ENCODE data around the gene HPS3.
"Not testable (repeated sequence)": the region's sequence is repeated elsewhere in the genome, so short reads cannot be mapped to it uniquely, and the experiment has no call there.

Gene HPS3

DNA sequence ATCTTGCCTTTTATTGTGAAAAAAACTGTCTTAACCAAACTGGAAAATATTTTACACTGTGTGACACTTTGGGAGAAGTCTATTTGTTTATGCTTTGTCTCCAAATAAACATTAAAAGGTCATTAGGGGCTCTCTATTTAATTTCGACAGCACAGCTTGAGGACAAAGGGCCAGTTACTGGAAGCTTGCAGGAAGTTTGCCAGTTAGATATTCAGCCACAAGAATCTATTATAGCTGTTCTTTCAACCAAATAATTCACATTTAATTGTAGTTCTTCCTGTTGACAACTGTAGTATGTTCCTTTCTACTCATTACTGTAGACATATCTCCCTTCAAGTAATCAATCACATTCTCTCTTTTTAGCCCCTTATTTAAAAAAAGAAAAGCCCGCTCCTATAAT lies 86.1 kb downstream of the HPS3 start:
- no peak for DNase-seq
- Histone ChIP-seq H3K9me2 (replicated peaks; ENCODE audit: insufficient read depth, low read length) (no peaks in the 10 kb centered on the region), H3K79me2 (ENCODE audit: low read length) (no peaks in the 10 kb centered on the region), H2AFZ (ENCODE audit: low read length) (no peak overlapping the region), H3K9ac (ENCODE audit: low read length) (no peak overlapping the region), H3K4me2 (ENCODE audit: low read depth, low read length) (no peak overlapping the region), H3K9me3 (replicated peaks; ENCODE audit: insufficient read depth, low read length) (no peaks in the 10 kb centered on the region), H3K27me3 (replicated peaks; ENCODE audit: insufficient read depth, low read length) (no peaks in the 10 kb centered on the region), H3K27ac (ENCODE audit: low read length) (no peak overlapping the region), H3F3A (ENCODE audit: insufficient read depth, low read length) (no peaks in the 10 kb centered on the region), H3K4me3 (ENCODE audit: low read length) (no peak overlapping the region), H4K20me1 (ENCODE audit: insufficient read depth, low read length) (no peaks in the 10 kb centered on the region), H3K4me1 (ENCODE audit: low read length) (no peaks in the 10 kb centered on the region), H3K36me3 (replicated peaks; ENCODE audit: insufficient read depth, low read length) (no peaks in the 10 kb centered on the region)
- TF ChIP-seq EZH2phosphoT487 (IDR thresholded peaks at IDR 0.05; ENCODE audit: low read length) (no peak), EZH2 (optimal IDR thresholded peaks at IDR 0.05; ENCODE audit: low read depth, low read length) (no peak)
- TF ChIP-seq, protein P1, sequence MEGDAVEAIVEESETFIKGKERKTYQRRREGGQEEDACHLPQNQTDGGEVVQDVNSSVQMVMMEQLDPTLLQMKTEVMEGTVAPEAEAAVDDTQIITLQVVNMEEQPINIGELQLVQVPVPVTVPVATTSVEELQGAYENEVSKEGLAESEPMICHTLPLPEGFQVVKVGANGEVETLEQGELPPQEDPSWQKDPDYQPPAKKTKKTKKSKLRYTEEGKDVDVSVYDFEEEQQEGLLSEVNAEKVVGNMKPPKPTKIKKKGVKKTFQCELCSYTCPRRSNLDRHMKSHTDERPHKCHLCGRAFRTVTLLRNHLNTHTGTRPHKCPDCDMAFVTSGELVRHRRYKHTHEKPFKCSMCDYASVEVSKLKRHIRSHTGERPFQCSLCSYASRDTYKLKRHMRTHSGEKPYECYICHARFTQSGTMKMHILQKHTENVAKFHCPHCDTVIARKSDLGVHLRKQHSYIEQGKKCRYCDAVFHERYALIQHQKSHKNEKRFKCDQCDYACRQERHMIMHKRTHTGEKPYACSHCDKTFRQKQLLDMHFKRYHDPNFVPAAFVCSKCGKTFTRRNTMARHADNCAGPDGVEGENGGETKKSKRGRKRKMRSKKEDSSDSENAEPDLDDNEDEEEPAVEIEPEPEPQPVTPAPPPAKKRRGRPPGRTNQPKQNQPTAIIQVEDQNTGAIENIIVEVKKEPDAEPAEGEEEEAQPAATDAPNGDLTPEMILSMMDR (IDR thresholded peaks at IDR 0.05; ENCODE audit: low read length) = no peak

DNA sequence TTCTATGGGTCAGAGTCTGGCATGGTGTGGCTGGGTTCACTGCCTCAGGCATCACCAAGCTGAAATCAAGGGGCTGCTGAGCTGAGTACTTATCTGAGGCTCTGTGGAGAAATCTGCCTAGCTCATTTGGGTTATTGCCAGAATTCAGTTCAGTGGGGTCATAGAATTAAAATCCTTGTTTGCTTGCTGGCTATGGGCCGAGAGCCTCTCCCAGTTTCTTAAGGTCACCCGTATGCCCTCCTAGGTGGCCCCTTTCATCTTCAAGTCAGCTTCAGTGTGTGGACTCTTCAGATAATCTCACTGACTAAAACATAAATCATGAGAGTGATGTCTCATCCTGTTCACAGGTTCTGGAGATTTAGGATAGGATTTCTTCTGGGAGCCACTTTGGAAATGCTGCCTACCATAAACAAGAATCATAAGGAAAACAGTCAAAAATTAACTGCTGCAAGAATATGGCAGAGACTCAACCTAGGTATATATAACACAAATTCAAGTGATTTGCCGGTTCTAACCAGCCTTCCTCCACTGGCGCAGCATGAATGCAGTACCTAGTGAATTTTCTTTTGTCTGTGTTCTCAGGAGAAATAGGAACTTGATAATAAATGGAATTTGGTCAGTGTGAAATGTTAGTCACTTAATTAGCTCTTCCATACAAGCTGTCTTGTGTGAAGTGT lies 86.9 kb downstream of the HPS3 start:
- no peak for DNase-seq
- Histone ChIP-seq H3K27me3 (replicated peaks; ENCODE audit: insufficient read depth, low read length) (no peaks in the 10 kb centered on the region), H3K9ac (ENCODE audit: low read length) (no peak overlapping the region), H4K20me1 (ENCODE audit: insufficient read depth, low read length) (no peaks in the 10 kb centered on the region), H3K4me1 (ENCODE audit: low read length) (no peaks in the 10 kb centered on the region), H3K9me2 (replicated peaks; ENCODE audit: insufficient read depth, low read length) (no peaks in the 10 kb centered on the region), H3K79me2 (ENCODE audit: low read length) (no peaks in the 10 kb centered on the region), H3F3A (ENCODE audit: insufficient read depth, low read length) (no peaks in the 10 kb centered on the region), H3K4me3 (ENCODE audit: low read length) (no peak overlapping the region), H3K36me3 (replicated peaks; ENCODE audit: insufficient read depth, low read length) (no peaks in the 10 kb centered on the region), H3K4me2 (ENCODE audit: low read depth, low read length) (no peak overlapping the region), H3K9me3 (replicated peaks; ENCODE audit: insufficient read depth, low read length) (no peaks in the 10 kb centered on the region), H3K27ac (ENCODE audit: low read length) (no peak overlapping the region), H2AFZ (ENCODE audit: low read length) (no peak overlapping the region)
- TF ChIP-seq EZH2phosphoT487 (IDR thresholded peaks at IDR 0.05; ENCODE audit: low read length) (no peak), EZH2 (optimal IDR thresholded peaks at IDR 0.05; ENCODE audit: low read depth, low read length) (no peak)
- TF ChIP-seq, protein P1 (IDR thresholded peaks at IDR 0.05; ENCODE audit: low read length) = no peak

DNA sequence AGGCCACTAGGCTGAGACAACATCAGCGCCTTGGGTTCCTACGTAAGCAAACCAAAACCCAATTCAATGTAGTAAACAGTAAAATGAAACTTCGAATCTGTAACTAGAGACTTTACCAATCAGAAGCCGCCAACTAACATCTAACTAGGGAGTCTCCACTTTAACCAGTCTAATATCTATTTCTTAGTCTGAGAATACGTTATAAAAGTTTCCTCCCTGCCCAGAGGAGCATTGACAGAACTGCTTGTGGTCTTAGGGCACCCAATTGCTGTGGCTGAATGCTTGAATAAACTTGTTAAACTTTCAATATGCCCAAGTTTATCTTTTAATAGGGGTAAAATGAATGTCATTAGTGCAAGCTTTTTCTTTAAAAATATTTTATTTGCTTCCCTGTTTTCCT lies 87.9 kb downstream of the HPS3 start:
- Histone ChIP-seq H3K27ac (ENCODE audit: low read length) (no peak overlapping the region), H3K4me2 (ENCODE audit: low read depth, low read length) (no peak overlapping the region), H3K36me3 (replicated peaks; ENCODE audit: insufficient read depth, low read length) (no peaks in the 10 kb centered on the region), H2AFZ (ENCODE audit: low read length) (no peak overlapping the region), H3K79me2 (ENCODE audit: low read length) (no peaks in the 10 kb centered on the region), H3F3A (ENCODE audit: insufficient read depth, low read length) (no peaks in the 10 kb centered on the region), H3K9me2 (replicated peaks; ENCODE audit: insufficient read depth, low read length) (no peaks in the 10 kb centered on the region), H3K9me3 (replicated peaks; ENCODE audit: insufficient read depth, low read length) (no peaks in the 10 kb centered on the region), H3K27me3 (replicated peaks; ENCODE audit: insufficient read depth, low read length) (no peaks in the 10 kb centered on the region), H3K4me1 (ENCODE audit: low read length) (no peaks in the 10 kb centered on the region), H3K9ac (ENCODE audit: low read length) (no peak overlapping the region), H3K4me3 (ENCODE audit: low read length) (no peak overlapping the region), H4K20me1 (ENCODE audit: insufficient read depth, low read length) (no peaks in the 10 kb centered on the region)
- no peak for DNase-seq
- TF ChIP-seq EZH2 (optimal IDR thresholded peaks at IDR 0.05; ENCODE audit: low read depth, low read length) (no peak), EZH2phosphoT487 (IDR thresholded peaks at IDR 0.05; ENCODE audit: low read length) (no peak)
- TF ChIP-seq, protein P1 (IDR thresholded peaks at IDR 0.05; ENCODE audit: low read length) = no peak

DNA sequence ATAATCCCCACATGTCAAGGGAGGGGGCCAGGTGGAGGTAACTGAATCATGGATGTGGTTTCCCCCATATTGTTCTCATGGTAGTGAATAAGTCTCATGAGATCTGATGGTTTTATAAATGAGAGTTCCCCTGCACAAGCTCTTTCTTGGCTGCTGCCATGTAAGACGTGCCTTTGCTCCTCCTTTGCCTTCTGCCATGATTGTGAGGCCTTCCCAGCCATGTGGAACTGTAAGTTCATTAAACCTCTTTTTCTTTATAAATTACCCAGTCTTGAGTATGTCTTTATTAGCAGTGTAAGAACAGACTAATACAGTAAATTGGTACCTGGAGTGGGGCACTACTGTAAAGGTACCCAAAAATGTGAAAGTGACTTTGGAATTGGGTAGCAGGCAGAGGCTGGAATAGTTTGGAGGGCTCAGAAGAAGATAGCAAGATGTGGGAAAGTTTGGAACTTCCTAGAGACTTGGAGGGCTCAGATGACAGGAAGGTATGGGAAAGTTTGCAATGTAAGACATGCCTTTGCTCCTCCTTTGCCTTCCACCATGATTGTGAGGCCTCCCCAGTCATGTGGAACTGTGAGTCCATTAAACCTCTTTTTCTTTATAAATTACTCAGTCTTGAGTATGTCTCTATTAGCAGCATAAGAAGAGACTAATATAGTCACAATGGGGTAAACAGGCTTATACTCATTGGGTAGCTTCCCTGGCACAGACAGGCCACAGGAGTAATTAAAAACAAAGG lies 90.1 kb downstream of the HPS3 start:
- DNase-seq; H3K4me1 ChIP-seq (ENCODE audit: low read length); H3K27me3 ChIP-seq (replicated peaks; ENCODE audit: insufficient read depth, low read length); H3K4me2 ChIP-seq (ENCODE audit: low read depth, low read length); H3K36me3 ChIP-seq (replicated peaks; ENCODE audit: insufficient read depth, low read length); H3K27ac ChIP-seq (ENCODE audit: low read length); H3K9ac ChIP-seq (ENCODE audit: low read length); H2AFZ ChIP-seq (ENCODE audit: low read length); H4K20me1 ChIP-seq (ENCODE audit: insufficient read depth, low read length); H3K4me3 ChIP-seq (ENCODE audit: low read length); H3K79me2 ChIP-seq (ENCODE audit: low read length); H3K9me2 ChIP-seq (replicated peaks; ENCODE audit: insufficient read depth, low read length); H3F3A ChIP-seq (ENCODE audit: insufficient read depth, low read length); H3K9me3 ChIP-seq (replicated peaks; ENCODE audit: insufficient read depth, low read length): not testable (repeated sequence)
